A673 (cell line): ENCODE results near the gene ACSS1. TPM values are rescaled to one million over a fixed set of nuclear protein-coding genes. Genes with fewer than 3 reads are reported as not detected.

Source experiments
- BruUV-seq: library from RNA; stranded (reverse); fragments of 400-500 nt; replicated peaks from 2 replicates; lab custom pipeline; 2021; lab: Mats Ljungman, UMichigan
- CTCF ChIA-PET: fragments of 300-600 bp; sonication (Branson Sonifier 250); formaldehyde crosslinking; loops from one replicate; lab custom pipeline; 2022; ENCODE audit warnings: antibody characterized with exemption; lab: Charles Lee
- POLR2A ChIA-PET: fragments of 300-600 bp; sonication (Branson Sonifier 250); formaldehyde crosslinking; loops from one replicate; lab custom pipeline; 2022; ENCODE audit warnings: antibody characterized with exemption; ENCODE audit not compliant: low non-redundant PET; lab: Charles Lee
- DNase-seq: peaks from one replicate; pipeline ENCODE4 v3.0.0-alpha.2; 2015; ENCODE audit warnings: low spot score
- H3K27ac ChIP-seq: fragments of 200-600 bp; sonication (generic); 2 replicates; pipeline ENCODE4 v1.5.1; 2016; ENCODE audit warnings: mixed run types, low read depth, mild to moderate bottlenecking, mixed read lengths, antibody characterized with exemption, low read length; ENCODE audit not compliant: poor library complexity, severe bottlenecking
- H3K27me3 ChIP-seq: fragments of 200-600 bp; sonication (generic); replicated peaks from 2 replicates; pipeline ENCODE4 v1.6.1; 2017; ENCODE audit warnings: mixed run types, low read depth, mild to moderate bottlenecking, mixed read lengths, antibody characterized with exemption, low read length; ENCODE audit not compliant: insufficient read depth, poor library complexity
- H3K36me3 ChIP-seq: fragments of 200-600 bp; sonication (generic); 2 replicates; pipeline ENCODE4 v1.6.1; 2016; ENCODE audit warnings: mixed run types, mild to moderate bottlenecking, mixed read lengths, antibody characterized with exemption, low read length; ENCODE audit not compliant: insufficient read depth, poor library complexity, severe bottlenecking
- H3K4me1 ChIP-seq: fragments of 200-600 bp; sonication (generic); 2 replicates; pipeline ENCODE4 v1.6.1; 2017; ENCODE audit warnings: mixed run types, mild to moderate bottlenecking, mixed read lengths, antibody characterized with exemption, low read length; ENCODE audit not compliant: insufficient read depth, poor library complexity, severe bottlenecking
- H3K4me3 ChIP-seq: fragments of 200-600 bp; sonication (generic); 2 replicates; pipeline ENCODE4 v1.5.1; 2016; ENCODE audit warnings: low read depth, mixed run types, mild to moderate bottlenecking, mixed read lengths, low read length; ENCODE audit not compliant: poor library complexity, severe bottlenecking
- H3K9me3 ChIP-seq: fragments of 200-600 bp; sonication (generic); 2 replicates; pipeline ENCODE4 v1.6.1; 2016; ENCODE audit warnings: mixed run types, low read depth, mild to moderate bottlenecking, mixed read lengths, antibody characterized with exemption, low read length; ENCODE audit not compliant: poor library complexity, severe bottlenecking
- CTCF ChIP-seq: fragments of 300-800, 200-600 bp; sonication (generic); conservative IDR thresholded peaks from 2 replicates; pipeline ENCODE4 v1.5.1; 2017; ENCODE audit warnings: low read depth, mild to moderate bottlenecking, antibody characterized with exemption, low read length, moderate library complexity, mixed read lengths
- EZH2 ChIP-seq: fragments of 200-600 bp; sonication (generic); IDR thresholded peaks from 2 replicates; pipeline ENCODE4 v1.6.1; 2017; ENCODE audit warnings: borderline replicate concordance, low read depth, mild to moderate bottlenecking, mixed read lengths, antibody characterized with exemption, low read length; ENCODE audit not compliant: poor library complexity, severe bottlenecking
- intact Hi-C: fragments of 100-400 bp; cut with micrococcal nuclease; formaldehyde crosslinking; loops from one replicate; pipeline ENCODE4 v1.10.0; 2022; ENCODE audit not compliant: unreplicated experiment
- total RNA-seq: library from RNA; stranded (reverse); gene quantifications from 2 replicates; pipeline ENCODE4 v1.2.3, GENCODE V29; 2021

Gene ACSS1
- total RNA-seq, 1 experiment from 2014 or later, result 3.9 TPM

- no TSS peak for BruUV-seq
- ChIA-PET POLR2A (no interaction called here), CTCF (no interaction called here)
- TF ChIP-seq EZH2 (no peak), CTCF (no peak)
- peaks cover 12% of the 10 kb centered on the region for H3K36me3 ChIP-seq
- peaks cover under 1% of the 10 kb centered on the region for H3K4me1 ChIP-seq
- H3K4me3 ChIP-seq, result no peak overlapping the region
- intact Hi-C loops, result no loop called here
- no peak for DNase-seq
- H3K27me3 ChIP-seq, result no peaks in the 10 kb centered on the region
- H3K9me3 ChIP-seq, result no peaks in the 10 kb centered on the region
- no peak overlapping the region for H3K27ac ChIP-seq
These were observed 72.1 kb downstream of the ACSS1 start for GRCh38 chr20:24985802-24986201.

GRCh38 chr20:24984961-24985640, 72.8 kb downstream of the ACSS1 start:
- Histone ChIP-seq H3K9me3 (no peaks in the 10 kb centered on the region), H3K4me3 (no peak overlapping the region), H3K4me1 (no peaks in the 10 kb centered on the region), H3K27ac (no peak overlapping the region), H3K27me3 (no peaks in the 10 kb centered on the region), H3K36me3 (peaks cover 12% of the 10 kb centered on the region)
- TF ChIP-seq CTCF, result no peak
- no peak for TF ChIP-seq EZH2
- ChIA-PET CTCF (no interaction called here), POLR2A (no interaction called here)
- DNase-seq, result no peak
- intact Hi-C loops, result no loop called here
- no TSS peak for BruUV-seq

GRCh38 chr20:24983896-24984295, 74.0 kb downstream of the ACSS1 start:
- no peak overlapping the region for H3K4me3 ChIP-seq
- CTCF ChIA-PET, result no interaction called here
- H3K4me1 ChIP-seq, result no peaks in the 10 kb centered on the region
- no peak for DNase-seq
- no peaks in the 10 kb centered on the region for H3K27me3 ChIP-seq
- H3K27ac ChIP-seq, result no peak overlapping the region
- POLR2A ChIA-PET, result interaction anchor here (0.8 kb wide), 1 partner anchor 1241 kb away, joined by 3 read pairs; no protein-coding TSS in a partner anchor
- TF ChIP-seq EZH2 (no peak), CTCF (no peak)
- intact Hi-C loops, result no loop called here
- peaks cover 12% of the 10 kb centered on the region for H3K36me3 ChIP-seq
- H3K9me3 ChIP-seq, result no peaks in the 10 kb centered on the region
- no TSS peak for BruUV-seq
